ENCODE measurements around the gene ANKFY1. TPM values are rescaled to one million over a fixed set of nuclear protein-coding genes. Genes with fewer than 3 reads are reported as not detected.

The ANKFY1 gene
- polyA plus RNA-seq, 1 of the 3 experiments (the other 2 are of a cell fraction), result 29.6 TPM

- ChIA-PET POLR2A (interaction anchor here (1.4 kb wide), 1 partner anchor 13 kb away, joined by 4 read pairs; no protein-coding TSS in a partner anchor), CTCF (interaction anchor here (1.1 to 1.9 kb wide), 2 partner anchors 13 to 84 kb away, joined by 3 to 7 read pairs; no protein-coding TSS in a partner anchor)
- WGBS (ENCODE audit: low lambda C conversion rate), result 84% methylated on average over 7 of the region's 16 CpGs
- Histone ChIP-seq H2AFZ (ENCODE audit: low read depth) (no peak overlapping the region), H3K79me2 (ENCODE audit: insufficient read depth) (no peaks in the 10 kb centered on the region), H3K27me3 (ENCODE audit: insufficient read depth) (no peaks in the 10 kb centered on the region), H4K20me1 (ENCODE audit: insufficient read depth) (no peaks in the 10 kb centered on the region), H3K4me1 (ENCODE audit: control insufficient read depth in 1 of 2, insufficient read depth in 2 of 2, low read depth in 1 of 2, low read length in 1 of 2) (peaks cover 0 to 11% of the 10 kb centered on the region in 2 experiments; a peak in 1 of 4 replicates), H3K9me2 (no peaks in the 10 kb centered on the region), H3K27ac (ENCODE audit: low read depth in 2 of 2, low read length in 1 of 2) (no peak overlapping the region), H3K4me2 (no peak overlapping the region), H3K9ac (no peak overlapping the region), H3K36me3 (replicated peaks in 1 of 2; ENCODE audit: control insufficient read depth in 1 of 2, insufficient read depth in 2 of 2, low read length in 1 of 2) (peaks cover 0 to 12% of the 10 kb centered on the region in 2 experiments), H3K4me3 (ENCODE audit: low read depth in 2 of 2, low read length in 1 of 2) (no peak overlapping the region), H3F3A (replicated peaks; ENCODE audit: insufficient read depth) (no peaks in the 10 kb centered on the region), H3K9me3 (no peaks in the 10 kb centered on the region)
- no peak for TF ChIP-seq EP300 (IDR thresholded peaks at IDR 0.05; ENCODE audit: borderline replicate concordance in 1 of 2, low read depth in 1 of 2, low read length in 1 of 2)
- peak; percentile 38 for TF ChIP-seq CTCF (IDR thresholded peaks at IDR 0.05)
- DNase-seq, result no peak
Measured at GRCh38 chr17:4156750-4157381, 106.9 kb downstream of the ANKFY1 start.

- Histone ChIP-seq H2AFZ (ENCODE audit: low read depth) (no peak overlapping the region), H3K4me1 (ENCODE audit: control insufficient read depth in 1 of 2, insufficient read depth in 2 of 2, low read depth in 1 of 2, low read length in 1 of 2) (peaks cover 0 to 3% of the 10 kb centered on the region in 2 experiments; a peak in 1 of 4 replicates), H3K27ac (ENCODE audit: low read depth in 2 of 2, low read length in 1 of 2) (no peak overlapping the region), H3K79me2 (ENCODE audit: insufficient read depth) (no peaks in the 10 kb centered on the region), H3K4me3 (ENCODE audit: low read depth in 2 of 2, low read length in 1 of 2) (no peak overlapping the region), H3K9me3 (no peaks in the 10 kb centered on the region), H3K36me3 (replicated peaks in 1 of 2; ENCODE audit: control insufficient read depth in 1 of 2, insufficient read depth in 2 of 2, low read length in 1 of 2) (peaks cover 0 to 12% of the 10 kb centered on the region in 2 experiments), H3K9ac (no peak overlapping the region), H3K9me2 (no peaks in the 10 kb centered on the region), H3F3A (replicated peaks; ENCODE audit: insufficient read depth) (no peaks in the 10 kb centered on the region), H3K4me2 (no peak overlapping the region), H3K27me3 (ENCODE audit: insufficient read depth) (no peaks in the 10 kb centered on the region), H4K20me1 (ENCODE audit: insufficient read depth) (no peaks in the 10 kb centered on the region)
- WGBS (ENCODE audit: low lambda C conversion rate), result 79% methylated on average over 4 of the region's 10 CpGs
- CTCF ChIA-PET, result interaction anchor here (1.9 kb wide), 1 partner anchor 13 kb away, joined by 7 read pairs; no protein-coding TSS in a partner anchor
- DNase-seq, result no peak
- POLR2A ChIA-PET, result interaction anchor here (1.4 kb wide), 1 partner anchor 12 kb away, joined by 4 read pairs; no protein-coding TSS in a partner anchor
- TF ChIP-seq SMC3 (IDR thresholded peaks at IDR 0.05; ENCODE audit: low read depth, low read length) (no peak), MXI1 (IDR thresholded peaks at IDR 0.05; ENCODE audit: low read depth, low read length) (no peak), GATA2 (CRISPR knock-in tag; IDR thresholded peaks at IDR 0.05) (no peak), TCF12 (IDR thresholded peaks at IDR 0.05) (no peak), USF1 (IDR thresholded peaks at IDR 0.05; ENCODE audit: borderline replicate concordance, low read depth) (no peak), FOXM1 (IDR thresholded peaks at IDR 0.05; ENCODE audit: low read depth) (no peak), YY1 (IDR thresholded peaks at IDR 0.05; ENCODE audit: low read depth) (no peak), FOXJ3 (CRISPR knock-in tag; IDR thresholded peaks at IDR 0.05) (no peak), RAD21 (IDR thresholded peaks at IDR 0.05; ENCODE audit: low read length) (no peak), REST (IDR thresholded peaks at IDR 0.05; ENCODE audit: low read depth, low read length) (no peak), NRF1 (IDR thresholded peaks at IDR 0.05; ENCODE audit: low read depth, low read length) (no peak), EZH2phosphoT487 (IDR thresholded peaks at IDR 0.05; ENCODE audit: borderline replicate concordance, low read depth) (no peak), RFX5 (IDR thresholded peaks at IDR 0.05; ENCODE audit: low read length) (no peak), MEF2A (IDR thresholded peaks at IDR 0.05; ENCODE audit: borderline replicate concordance, low read depth) (no peak), ZBTB33 (IDR thresholded peaks at IDR 0.05; ENCODE audit: borderline replicate concordance, low read depth) (no peak), TEAD4 (IDR thresholded peaks at IDR 0.05; ENCODE audit: borderline replicate concordance, insufficient read depth) (no peak)
Measured at GRCh38 chr17:4155980-4156620, 107.7 kb downstream of the ANKFY1 start.

Measured in SK-N-SH (cell line).